Stimulated activated CD4-positive, alpha-beta T cell treated with anti-CD3 and anti-CD28 coated beads, Interleukin-15, amount 100 ng/mL, for 1 hour (primary cell): ENCODE results near the gene IL1RL1.
"Not testable (repeated sequence)": the region's sequence is repeated elsewhere in the genome, so short reads cannot be mapped to it uniquely, and the experiment has no call there.

Experiments used
- DNase-seq, 2 donors: peaks; one replicate each; pipeline ENCODE4 v3.0.0-alpha.2; 2020; ENCODE audit warnings: low read depth in 1 of 2, low spot score in 1 of 2

The IL1RL1 gene

GRCh38 chr2:102291319-102292075 lies 19.9 kb upstream of the IL1RL1 start:
- DNase-seq, result no peak

- DNase-seq, result no peak
Measured at GRCh38 chr2:102294802-102295489, 16.4 kb upstream of the IL1RL1 start.

- DNase-seq, result no peak
Measured at GRCh38 chr2:102295566-102295965, 15.8 kb upstream of the IL1RL1 start.

- DNase-seq, result no peak
Measured at GRCh38 chr2:102296449-102296848, 14.9 kb upstream of the IL1RL1 start.

- no peak for DNase-seq
Measured at GRCh38 chr2:102297891-102298290, 13.5 kb upstream of the IL1RL1 start.

- no peak for DNase-seq
Measured at GRCh38 chr2:102301867-102302362, 9.4 kb upstream of the IL1RL1 start.

- no peak for DNase-seq
Measured at GRCh38 chr2:102302458-102302857, 8.9 kb upstream of the IL1RL1 start.

GRCh38 chr2:102303589-102303988 lies 7.8 kb upstream of the IL1RL1 start:
- DNase-seq, result no peak

- DNase-seq, result no peak
Measured at GRCh38 chr2:102304268-102304667, 7.1 kb upstream of the IL1RL1 start.

GRCh38 chr2:102304711-102305611 lies 6.4 kb upstream of the IL1RL1 start:
- DNase-seq, result no peak

- no peak for DNase-seq
Measured at GRCh38 chr2:102306125-102306524, 5.2 kb upstream of the IL1RL1 start.

- DNase-seq, result no peak
Measured at GRCh38 chr2:102313025-102313424, 1.7 kb downstream of the IL1RL1 start.

GRCh38 chr2:102313471-102313870 lies 2.1 kb downstream of the IL1RL1 start:
- DNase-seq, result no peak

GRCh38 chr2:102313950-102314349 lies 2.6 kb downstream of the IL1RL1 start:
- no peak for DNase-seq

GRCh38 chr2:102315921-102316320 lies 4.6 kb downstream of the IL1RL1 start:
- no peak for DNase-seq

GRCh38 chr2:102317715-102318114 lies 6.4 kb downstream of the IL1RL1 start:
- DNase-seq, result no peak

GRCh38 chr2:102318437-102318836 lies 7.1 kb downstream of the IL1RL1 start:
- no peak for DNase-seq

- DNase-seq, result no peak
Measured at GRCh38 chr2:102321941-102322719, 10.8 kb downstream of the IL1RL1 start.

- not testable (repeated sequence) for DNase-seq
Measured at GRCh38 chr2:102324914-102325313, 13.6 kb downstream of the IL1RL1 start.

GRCh38 chr2:102331311-102331980 lies 20.1 kb downstream of the IL1RL1 start:
- no peak for DNase-seq
